ENCODE results near the gene PRKAG1.
"Not testable (repeated sequence)": the region's sequence is repeated elsewhere in the genome, so short reads cannot be mapped to it uniquely, and the experiment has no call there.

Gene PRKAG1

DNA sequence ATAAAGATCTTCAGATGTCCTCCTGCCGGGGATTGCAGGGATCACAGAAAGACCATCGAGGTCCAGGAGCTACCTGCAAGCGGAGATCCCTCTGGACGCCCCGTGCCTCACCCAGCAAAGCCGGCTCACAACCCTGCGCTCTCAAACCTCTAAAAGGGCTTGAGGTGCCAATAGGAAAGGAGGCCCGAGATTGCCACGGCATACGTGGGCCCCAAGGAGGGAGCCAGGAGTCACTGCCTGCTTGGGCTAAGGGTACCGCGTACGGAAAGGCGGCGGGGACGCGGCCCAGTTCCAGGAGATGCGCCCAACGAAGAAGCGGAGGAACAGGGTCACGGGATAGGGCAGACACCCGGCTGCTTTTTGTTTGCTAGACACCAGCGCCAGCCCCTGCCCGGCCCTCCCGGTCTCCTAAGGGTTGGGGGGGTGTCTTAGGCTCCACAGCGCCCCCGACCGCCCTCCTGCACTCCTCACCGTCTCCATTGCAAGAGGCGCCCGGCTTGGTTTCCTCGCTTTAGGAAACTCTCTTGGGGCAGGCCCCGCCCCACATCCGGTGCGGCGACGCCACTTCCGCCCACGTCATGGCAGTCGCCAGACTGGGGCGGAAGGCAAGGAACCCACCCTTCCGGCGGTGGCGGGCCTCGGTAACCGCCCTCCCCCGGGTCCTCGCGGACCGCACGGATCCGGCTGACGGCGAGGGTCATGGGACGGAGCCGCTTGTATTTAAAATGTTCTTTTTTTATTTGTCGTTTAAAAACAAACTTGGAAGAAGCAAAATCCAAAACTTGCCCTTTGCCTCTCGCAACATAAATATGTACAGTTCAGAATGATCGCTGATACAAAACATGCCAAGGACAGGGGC lies at the start of gene PRKAG1:
Gene PRKAG1 (minus strand): TSS at position 516 of the 859 bp plus-strand sequence. CDS start 36 bp downstream, at position 480.
- peak; percentile 97 for DNase-seq

DNA sequence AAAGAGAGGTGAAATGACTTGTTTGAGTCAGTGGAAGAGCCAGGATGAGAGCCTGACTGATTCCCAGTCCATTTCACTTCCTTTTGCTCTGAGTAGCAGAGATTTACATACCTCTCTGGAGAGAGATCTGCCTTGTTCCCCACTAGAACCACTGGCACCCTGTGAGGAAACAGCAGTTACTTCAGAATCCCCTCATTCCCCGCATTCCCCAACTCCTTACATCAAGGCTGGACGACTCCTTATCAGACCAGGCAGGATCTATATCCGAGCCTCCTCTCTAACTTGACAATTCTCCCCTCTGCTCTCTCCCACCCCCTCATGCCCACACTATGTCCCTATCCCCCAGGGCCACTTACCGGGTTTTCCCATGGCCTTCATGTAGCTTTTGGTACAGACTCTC lies 47.5 kb upstream of the PRKAG1 start:
- DNase-seq: no peak

DNA sequence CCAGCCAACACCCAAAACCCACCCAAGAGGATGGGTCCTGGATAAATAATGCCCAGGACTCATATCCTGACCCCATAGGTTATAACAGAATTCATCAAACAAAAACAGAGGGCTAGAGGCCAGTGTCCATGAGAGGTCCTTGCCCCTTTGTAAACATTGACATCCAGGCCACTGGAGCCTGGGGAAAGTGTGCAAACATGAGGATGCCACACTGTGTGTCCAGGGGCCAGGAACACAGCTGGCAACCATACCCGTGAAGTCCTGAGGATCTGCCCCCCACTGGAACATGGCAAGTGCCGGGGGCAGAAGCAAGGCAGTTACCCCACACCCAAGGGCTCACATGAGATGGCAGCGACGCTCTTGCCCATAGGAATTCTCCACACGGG lies 46.2 kb upstream of the PRKAG1 start:
- DNase-seq: no peak

DNA sequence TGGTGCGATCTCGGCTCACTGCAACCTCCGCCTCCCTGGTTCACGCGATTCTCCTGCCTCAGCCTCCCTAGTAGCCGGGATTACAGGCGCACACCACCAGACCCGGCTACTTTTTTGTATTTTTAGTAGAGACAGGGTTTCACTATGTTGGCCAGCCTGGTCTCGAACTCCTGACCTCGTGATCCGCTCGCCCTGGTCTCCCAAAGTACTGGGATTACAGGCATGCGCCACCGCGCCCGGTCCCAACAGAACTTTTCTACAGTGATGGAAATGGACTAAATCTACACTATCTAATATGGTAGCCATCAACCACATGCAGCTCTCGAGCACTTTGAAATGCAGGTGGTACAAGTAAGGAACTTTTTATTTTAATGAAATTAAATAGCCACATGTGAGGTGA lies 43.3 kb upstream of the PRKAG1 start:
- DNase-seq: not testable (repeated sequence)

DNA sequence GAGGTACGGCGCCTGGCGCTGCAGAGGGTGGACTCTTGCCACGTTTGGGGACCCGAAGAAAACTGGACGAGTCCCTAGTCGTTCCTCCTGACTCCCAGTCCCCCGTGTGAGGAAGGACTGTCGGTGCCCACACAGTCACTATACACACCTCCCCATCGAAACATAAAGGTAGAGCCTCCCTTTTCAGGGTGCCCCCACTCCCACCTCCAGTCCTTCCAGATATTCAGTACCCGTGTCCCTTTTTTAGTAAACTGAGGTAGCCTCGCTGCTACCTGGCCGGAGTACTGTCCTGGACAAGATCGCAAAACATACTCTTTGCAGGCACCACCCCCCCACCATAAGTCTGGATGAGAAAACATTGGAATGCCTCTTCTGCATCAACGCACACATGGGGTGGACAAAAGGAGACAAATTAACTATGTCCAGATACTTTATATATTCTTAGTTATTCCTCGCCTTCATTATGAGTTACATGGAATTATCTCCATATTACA lies 42.6 kb upstream of the PRKAG1 start:
- no peak for DNase-seq

DNA sequence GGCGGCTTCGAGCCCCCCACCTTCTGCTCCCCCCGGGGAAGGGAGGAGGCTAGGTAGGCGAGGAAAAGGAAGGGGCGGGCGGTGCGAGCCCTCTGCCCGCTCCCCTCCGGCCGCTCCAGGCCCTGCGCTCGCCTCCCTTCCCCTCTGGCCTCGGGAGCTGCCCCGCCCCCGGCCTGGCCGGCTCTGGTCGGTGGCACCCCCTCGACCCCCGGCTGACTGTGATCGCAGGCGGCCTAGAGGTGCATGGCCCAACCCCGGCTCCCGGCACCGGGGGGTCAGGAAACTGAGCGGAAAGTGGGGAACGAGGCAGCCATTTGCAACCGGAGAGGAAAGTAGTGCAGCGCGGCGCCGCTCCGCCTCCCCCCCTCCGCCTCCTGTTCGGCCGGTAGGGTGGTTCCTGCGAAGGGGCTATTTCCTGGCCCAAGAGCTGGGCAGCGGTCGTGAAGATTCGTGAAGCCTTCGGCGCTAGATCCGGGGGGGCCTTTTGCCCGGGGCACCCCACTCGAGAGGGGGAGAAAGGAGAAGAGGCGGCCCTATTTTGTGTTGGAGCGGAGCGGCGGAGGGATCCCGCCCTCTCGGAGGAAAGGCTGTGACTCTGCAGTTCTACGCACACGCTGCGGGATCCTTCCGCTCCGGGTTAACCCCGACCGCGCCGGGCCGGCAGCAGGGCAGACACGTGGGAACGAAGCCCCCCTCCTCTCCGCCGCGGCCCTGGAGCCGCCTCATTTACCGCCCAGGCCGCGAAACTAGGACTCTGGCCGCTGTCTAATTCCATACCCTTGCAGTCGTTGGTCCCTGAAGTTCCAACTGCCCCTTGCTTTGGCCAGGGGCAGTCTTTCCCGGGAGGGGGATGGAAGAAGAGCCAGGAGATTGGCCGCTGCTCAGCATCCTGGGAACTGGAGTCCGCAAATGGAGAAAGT lies 41.9 kb upstream of the PRKAG1 start, which contains the start of gene KMT2D:
Gene KMT2D (minus strand): TSS at position 558 of the 920 bp plus-strand sequence. CDS start 5,470 bp downstream, outside the sequence.
- peak; percentile 96 for DNase-seq

DNA sequence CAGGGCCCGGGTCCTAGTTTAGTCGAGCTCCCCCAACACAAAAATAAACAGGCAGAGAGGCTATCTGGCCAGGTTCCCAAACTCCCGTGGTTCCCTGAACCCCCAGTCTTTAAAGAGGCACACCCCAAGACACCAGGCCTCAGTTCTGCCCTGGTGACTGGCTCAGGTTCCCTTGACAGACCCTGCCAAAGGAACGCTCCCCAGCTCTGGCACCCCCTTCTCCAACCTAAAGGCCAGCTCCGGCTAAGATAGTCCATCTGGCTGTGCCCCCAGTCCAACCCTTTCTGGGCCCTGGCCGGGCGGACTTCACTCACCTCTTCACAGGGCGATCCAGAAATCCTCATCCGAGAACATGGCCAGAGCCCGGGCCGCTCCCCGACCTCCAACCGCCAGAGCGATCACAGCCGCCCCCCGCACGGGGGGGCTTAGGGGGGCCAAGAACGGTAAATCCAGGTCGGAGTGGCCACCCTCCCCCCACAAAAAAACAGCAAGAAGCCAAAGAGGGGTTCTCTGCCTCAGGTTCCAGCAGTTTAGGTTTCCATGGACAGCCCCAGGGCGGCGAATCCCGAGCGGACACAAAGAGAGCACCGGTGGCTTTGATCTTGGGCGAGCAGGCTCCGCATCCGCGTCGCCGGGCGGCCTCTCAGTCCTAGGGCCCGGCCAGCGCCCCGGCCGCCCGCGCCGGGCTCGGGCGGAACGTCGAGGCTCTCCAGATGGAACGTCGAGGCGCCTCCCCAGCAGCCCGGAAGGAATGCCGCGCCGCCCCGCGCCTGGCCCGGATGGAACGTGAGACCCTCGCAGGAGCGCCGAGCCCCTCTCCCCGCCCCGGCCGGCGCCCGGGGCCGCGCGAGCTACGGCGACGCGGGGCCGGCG lies 41.0 kb upstream of the PRKAG1 start:
- DNase-seq: no peak

DNA sequence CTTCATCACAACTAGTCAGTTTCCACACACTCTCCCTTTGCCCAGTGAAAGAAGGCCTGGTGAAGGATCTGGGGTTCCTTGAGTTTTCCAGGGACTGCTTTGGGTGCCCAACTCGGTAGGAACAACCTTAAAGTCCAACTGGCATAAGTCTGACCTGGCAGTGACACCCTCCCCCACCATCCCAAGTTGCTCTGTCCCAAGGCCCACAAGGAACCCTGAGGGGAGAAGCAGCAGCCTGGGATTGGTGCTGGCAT lies 40.4 kb upstream of the PRKAG1 start:
- no peak for DNase-seq

DNA sequence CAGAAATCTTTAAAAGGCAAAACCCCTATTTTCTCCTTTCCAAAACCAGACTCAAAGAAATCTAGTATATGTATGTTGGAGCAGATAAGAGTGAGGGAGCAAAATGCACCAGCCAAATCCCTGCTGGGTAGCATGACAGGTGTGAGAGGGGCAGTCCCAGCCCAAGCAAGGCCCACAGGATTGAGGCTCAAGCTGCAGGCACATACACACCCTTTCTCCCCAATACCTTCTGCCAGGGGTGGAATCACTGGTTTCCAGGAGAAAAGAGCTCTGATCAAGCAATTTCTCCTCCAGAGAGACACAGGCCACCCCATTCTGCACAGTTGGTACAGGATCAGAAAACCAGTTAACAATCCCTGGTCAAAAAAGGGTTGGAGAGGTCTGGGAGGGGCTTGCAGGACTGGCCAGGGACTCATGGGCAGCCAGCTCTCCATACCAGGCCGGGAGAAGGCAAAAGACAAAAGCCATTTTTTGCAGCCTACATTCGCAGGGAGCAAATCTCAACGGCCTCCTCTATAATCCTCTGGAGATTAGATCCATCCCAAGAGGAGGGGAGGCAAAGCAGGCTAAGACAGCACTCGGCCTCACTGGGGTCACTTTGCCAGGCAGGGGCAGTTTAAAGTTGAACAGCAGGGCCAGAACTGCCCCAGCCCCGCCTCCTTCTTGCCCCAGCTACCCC lies 39.9 kb upstream of the PRKAG1 start:
- no peak for DNase-seq

DNA sequence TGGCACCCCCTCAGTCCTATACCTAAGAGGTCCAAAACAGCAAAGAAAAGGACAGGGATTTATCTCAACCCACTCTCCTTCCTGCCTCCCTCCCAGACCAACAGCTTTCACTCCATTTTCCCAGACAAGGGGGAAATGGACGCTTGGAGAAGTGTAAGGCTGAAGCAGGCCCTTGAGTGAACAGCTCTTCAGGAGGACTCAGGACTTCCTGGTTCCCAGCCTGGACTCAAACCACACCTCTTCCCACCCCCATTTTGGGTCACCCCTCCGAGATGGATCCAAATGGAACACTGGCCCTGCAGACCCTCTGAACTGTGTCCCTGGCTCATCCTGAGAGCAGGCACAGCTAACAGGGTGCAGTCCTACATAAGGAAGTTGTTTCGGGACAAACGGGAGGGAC lies 39.3 kb upstream of the PRKAG1 start:
- DNase-seq: no peak

DNA sequence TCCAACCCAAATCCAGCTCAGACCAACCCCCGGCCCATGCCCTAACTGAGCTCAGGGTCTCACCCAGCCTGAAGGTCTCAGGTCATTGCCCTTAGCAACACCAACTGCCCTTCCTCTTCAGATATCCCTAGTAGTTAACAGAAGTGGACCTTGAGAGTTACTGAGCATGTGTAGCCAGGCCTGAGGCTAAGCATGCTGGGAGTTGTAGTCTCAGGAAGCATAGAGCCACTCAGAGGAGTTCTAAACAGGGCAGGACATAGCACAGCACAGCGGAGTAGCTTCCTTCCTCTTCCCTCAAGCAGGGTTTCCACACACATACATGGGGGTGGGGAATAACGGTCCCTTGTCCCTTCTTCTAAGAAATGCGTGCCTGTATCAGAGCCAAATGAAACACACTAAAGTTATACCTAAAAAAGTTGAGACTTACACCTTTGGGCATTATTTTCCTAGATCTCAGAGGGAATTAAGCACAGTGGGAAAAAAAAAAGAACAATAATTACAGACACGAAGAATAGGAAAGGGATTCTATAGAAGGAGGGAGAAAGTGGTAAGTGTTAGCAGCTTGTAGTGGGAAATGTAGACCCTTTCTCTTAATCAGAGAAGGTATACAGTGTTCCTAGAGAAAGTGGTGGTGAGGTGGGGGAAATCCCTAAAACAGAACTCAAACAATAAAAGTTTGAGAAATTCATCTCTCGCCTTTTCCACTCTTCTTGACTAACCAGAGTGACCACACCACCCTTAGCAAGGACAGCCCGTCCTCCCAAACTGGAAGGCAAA lies 37.6 kb upstream of the PRKAG1 start:
- DNase-seq: peak; percentile 66

DNA sequence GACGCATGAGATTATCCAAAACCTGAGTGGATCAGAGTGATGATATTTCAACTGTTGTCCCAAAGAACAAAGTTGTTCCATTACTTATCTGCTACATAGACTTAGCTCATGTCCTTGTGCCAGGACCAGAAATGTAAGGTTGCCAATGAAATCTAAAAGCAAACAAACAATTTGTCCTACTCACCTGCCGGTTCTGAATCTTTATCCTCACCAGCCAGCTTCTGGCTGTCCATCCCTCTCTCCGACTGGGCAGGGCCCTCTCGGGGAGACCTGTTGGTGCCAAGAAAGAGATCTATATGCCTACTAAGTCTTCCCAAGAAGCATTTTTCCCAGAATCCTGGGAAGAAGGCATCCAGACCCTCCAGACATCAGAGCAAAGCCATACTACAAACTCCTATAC lies 36.5 kb upstream of the PRKAG1 start:
- DNase-seq: no peak

DNA sequence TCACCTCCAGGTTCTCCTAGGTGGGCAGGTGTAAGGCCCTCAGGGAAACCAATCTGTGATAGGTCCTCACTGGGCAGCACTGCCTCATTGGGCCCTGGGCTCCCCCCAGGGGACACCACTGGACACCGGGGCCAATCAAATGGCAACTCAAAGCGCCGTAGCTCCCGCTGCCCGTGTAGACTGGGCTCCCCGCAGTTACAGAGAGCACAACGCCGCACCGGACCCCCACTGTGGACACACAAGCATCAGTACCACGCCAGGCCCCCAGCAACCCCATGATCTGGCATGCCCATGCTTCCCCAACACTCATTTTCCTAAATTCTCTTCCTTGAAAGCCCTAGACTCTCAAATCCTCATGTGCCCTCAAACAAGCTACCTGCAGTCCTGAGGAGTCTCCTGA lies 35.9 kb upstream of the PRKAG1 start:
- no peak for DNase-seq

DNA sequence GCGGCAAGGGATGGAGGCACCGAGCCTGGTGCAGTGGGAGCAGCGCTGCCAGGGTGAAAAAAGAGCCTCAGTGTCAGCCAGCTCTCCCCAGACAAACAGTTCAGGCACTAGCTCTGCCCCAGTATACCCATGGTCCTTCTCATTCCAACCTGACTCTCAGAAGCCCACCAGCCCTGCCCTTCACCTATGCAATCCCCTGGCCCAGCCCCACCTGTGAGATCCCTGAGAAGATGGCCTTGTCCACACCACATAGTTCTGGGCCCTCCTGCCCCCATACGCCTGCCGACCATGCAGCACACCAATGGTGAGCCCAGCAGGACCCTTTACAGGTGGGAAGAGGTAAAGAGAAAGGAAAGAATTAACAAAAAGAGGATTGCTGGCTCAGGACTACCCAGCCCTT lies 35.5 kb upstream of the PRKAG1 start:
- no peak for DNase-seq

DNA sequence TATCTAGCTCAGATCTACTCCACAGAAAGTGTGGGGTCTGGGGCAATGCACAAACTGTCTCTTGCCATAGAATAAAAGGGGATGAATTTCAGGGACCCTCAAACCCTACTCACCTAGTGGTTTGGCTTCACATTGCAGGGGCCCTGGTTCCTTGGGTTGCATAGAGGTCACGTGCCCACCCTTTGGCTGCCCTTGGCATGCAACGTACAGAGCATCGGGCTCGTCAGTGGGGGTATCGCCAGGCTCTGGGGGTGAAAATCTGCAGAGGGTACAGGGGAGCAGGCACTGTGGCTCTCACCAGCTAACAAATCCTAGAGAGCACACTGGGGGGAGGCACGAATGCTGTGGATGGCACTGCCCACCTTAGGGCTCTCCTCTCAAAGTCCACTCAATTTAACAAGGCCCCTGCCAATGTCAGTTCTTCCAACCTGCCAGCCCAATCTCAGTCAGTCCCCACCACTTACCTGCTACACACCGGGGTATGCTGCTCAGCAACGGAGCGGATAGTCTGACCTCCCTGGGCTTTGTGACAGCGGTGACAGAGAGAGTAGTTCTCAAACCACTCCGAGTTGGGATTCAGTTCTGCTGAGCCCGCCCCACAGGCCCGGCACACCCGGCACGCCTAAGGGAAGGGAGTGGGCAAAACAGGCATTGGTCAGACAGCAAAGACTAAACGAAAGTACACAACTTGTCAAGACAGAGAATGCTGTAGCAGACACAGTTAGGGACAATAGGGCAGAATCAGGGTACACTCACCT lies 34.1 kb upstream of the PRKAG1 start:
- DNase-seq: no peak

DNA sequence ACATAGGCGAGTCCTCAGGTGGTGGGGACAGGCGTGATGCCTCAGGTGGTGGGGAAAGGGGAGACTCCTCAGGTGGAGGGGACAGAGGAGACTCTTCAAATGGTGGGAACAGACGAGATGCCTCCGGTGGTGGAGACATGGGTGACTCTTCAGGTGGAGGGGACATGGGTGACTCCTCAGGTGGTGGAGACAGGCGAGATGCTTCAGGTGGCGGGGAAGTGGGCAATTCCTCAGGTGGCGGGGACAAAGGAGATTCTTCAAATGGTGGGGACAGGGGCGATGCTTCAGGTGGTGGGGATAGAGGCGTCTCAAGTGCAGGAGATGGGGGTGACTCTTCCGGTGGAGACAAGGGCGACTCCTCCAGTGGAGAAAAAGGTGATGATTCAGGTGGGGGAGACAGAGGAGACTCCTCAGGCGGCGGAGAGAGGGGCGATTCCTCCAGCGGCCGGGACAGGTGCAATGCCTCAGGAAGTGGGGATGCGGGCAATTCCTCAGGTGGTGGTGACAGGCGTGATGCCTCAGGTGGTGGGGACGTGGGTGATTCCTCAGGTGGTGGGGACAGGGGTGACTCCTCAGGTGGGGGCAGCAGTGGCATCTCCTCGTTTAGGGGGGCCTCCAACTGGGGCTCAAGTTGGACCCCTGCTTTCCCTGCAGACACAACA lies 33.3 kb upstream of the PRKAG1 start:
- no peak for DNase-seq

DNA sequence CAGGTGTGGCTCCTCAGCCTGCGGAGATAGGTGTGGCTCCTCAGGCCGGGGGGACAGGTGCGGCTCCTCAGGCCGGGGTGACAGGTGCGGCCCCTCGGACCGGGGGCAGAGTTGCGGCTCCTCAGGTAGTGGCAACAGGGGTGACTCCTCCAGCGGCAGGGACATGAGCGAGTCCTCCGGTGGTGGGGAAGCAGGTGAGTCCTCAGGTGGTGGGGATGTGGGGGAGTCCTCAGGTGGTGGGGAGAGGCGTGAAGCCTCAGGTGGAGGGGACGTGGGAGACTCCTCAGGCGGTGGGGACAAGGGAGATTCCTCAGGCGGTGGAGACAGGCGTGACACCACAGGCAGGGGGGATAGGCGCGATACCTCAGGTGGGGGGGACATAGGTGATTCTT lies 32.8 kb upstream of the PRKAG1 start:
- no peak for DNase-seq

DNA sequence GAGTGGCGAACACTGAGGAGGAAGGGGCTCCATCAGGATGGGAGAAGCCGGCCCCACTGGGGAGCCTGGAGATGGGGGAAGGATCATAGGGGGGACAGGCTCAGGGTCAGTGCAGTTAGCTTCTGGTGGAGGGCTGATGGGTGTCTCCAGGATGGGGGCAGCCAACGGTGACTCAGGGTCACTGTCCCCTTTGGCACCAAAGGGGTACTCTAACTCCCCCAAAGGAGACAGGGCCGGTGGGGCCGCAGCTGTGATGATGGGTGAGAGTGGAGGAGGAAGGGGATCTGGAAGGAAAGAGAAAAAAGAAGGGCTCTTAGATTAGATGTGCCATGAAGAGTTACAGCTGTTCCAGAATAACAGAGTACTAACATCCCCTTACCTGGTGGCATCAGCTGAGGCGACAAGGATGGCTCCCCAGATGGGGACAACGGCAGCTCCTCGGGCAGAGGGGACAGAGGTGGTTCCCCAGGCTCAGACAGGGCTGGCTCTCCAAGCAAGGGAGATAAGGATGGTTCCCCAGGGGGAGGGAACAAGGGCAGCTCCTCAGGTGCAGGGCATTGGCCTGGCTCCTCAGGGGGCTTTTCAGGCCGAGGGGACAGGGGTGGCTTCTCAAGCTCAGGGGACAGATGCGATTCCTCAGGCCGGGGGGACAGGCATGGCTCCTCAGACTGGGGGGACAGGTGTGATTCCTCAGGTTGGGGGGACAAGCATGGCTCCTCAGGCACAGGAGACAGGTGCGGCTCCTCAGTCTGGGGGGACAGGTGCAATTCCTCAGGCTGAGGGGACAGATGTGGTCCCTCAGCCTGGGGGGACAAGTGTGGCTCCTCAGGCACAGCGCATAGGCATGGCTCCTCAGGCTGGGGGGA lies 32.2 kb upstream of the PRKAG1 start:
- no peak for DNase-seq
